Measurements from ENCODE around the gene GJA8. TPM values are rescaled to one million over a fixed set of nuclear protein-coding genes. Genes with fewer than 3 reads are reported as not detected.
A peak's percentile ranks its signal among the peaks of the same experiment; 100 is the strongest.
"Not testable (repeated sequence)": the region's sequence is repeated elsewhere in the genome, so short reads cannot be mapped to it uniquely, and the experiment has no call there.

The GJA8 gene
- total RNA-seq, result not detected

- no peak for DNase-seq
These were observed at the start of gene GJA8 for GRCh38 chr1:147902253-147902845. TSS of gene GJA8 (plus strand) at chr1:147902795. CDS start at chr1:147907956, 5,161 bp downstream.

DNA sequence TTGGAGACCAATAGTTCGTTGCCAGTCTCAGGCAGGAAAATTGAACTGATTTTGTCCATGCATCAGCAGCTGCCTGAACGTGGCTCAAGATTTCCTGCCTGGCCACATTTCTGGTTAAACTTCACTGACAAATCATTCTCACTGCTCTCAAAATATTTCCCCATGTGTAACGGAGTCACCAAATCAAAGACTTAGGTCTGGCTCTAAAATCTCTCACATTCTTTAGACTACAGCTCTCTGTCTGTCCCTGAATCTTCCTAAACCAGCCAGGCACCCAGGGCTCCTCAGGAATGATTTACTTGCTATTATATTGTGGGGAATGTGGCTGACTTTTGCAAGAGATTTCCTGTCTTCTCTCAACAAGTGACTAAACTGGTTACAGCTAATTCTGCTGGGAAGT lies 49.2 kb upstream of the GJA8 start:
- DNase-seq, result no peak

- DNase-seq, result not testable (repeated sequence)
These were observed 47.6 kb upstream of the GJA8 start for GRCh38 chr1:147854989-147855388.

DNA sequence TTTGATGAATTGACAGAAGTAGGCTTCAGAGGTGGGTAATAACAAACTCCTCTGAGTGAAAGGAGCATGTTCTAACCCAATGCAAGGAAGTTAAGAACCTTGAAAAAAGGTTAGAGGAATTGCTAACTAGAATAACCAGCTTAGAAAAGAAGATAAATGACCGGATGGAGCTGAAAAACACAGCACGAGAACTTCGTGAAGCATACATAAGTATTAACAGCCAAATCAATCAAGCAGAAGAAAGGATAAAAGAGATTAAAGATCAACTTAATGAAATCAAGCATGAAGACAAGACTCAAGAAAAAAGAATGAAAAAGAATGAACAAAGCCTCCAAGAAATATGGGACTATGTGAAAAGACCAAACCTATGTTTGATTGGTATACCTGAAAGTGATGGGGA lies 46.6 kb upstream of the GJA8 start:
- not testable (repeated sequence) for DNase-seq

DNA sequence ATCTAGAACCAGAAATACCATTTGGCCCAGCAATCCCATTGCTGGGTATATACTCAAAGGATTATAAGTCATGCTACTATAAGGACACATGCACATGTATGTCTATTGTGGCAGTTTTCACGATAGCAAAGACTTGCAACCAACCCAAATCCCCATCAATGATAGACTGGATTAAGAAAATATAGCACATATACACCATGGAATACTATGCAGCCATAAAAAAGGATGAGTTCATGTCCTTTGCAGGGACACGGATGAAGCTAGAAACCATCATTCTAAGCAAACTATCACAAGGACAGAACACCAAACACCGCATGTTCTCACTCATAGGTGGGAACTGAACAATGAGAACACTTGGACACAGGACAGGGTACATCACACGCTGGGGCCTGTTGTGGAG lies 35.4 kb upstream of the GJA8 start:
- DNase-seq, result not testable (repeated sequence)

GRCh38 chr1:147878022-147878421 lies 24.6 kb upstream of the GJA8 start:
- no peak for DNase-seq

- no peak for DNase-seq
These were observed 22.7 kb upstream of the GJA8 start for GRCh38 chr1:147879911-147880310.

DNA sequence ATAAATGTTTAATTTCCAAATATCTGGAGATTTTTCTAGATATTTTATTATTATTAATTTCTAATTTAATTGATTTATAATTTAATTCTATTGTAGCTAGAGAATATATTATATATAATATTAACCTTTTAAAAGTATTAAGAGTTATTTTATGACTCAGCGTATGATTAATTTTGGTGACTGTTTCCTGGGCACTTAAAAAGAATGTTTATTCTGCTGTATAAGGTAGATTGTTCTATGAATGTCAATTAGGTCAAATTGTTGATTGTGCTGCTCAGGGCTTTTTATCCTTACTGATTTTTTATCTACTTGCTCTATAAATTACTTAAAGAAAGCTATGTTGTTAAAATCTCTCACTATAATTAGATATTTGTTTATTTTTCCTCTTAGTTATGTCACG lies 20.1 kb upstream of the GJA8 start:
- DNase-seq, result no peak

DNA sequence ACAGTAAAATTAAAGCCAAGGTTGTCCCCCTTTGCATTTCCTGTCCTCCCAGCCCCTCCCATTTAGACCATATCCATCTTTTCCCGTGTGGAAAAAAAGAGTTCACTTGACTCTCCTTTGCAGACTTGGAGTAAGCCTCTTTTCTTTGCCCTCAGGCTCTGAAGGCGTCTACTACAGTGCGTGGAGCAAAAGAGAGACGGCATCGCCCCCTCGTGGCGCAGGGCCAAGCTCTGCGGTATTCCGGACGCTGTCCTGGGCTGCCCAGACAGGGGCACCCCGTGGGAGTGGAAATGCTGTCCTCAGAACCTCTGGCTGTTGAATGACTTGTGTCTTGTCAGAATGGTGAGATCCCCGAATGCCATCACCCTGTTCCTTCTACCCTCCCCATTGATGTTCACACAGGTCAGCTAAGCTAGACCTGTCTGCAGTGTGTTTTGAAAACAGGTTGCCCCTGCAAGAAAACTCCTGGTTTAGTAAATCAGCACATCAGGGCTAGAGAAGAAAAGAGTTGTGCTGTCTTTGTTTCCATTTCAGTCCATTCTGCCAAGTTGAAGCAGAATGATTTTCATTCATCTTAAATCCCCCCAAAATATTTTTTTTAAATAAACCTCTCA lies 12.3 kb upstream of the GJA8 start:
- no peak for DNase-seq

GRCh38 chr1:147891088-147891487 lies 11.5 kb upstream of the GJA8 start:
- DNase-seq, result peak; percentile 18

- no peak for DNase-seq
These were observed 10.4 kb upstream of the GJA8 start for GRCh38 chr1:147892216-147892615.

DNA sequence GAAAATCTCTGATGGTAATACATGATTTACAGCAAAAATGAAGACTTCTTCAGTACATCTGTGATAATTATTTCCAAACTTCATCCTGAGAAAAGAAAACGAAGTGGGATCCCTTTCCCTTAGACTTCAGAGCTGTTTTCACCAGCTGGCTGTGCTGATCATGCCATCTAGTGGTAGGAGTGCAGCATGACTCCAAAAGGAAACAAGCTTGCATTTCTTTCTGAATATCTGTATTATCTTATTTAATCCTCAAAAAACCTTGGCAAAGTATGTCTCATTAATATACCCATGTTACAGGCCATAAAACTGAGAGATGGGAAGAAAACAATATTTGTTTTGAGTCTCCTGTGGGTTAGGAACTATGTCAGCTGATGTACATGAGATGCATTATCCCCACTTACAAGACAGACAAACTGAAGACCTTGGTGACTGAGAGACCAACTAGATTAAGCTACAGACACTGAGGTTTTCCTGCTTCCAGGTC lies 9.8 kb upstream of the GJA8 start:
- DNase-seq, result peak; percentile 4

GRCh38 chr1:147895123-147895522 lies 7.5 kb upstream of the GJA8 start:
- no peak for DNase-seq

DNA sequence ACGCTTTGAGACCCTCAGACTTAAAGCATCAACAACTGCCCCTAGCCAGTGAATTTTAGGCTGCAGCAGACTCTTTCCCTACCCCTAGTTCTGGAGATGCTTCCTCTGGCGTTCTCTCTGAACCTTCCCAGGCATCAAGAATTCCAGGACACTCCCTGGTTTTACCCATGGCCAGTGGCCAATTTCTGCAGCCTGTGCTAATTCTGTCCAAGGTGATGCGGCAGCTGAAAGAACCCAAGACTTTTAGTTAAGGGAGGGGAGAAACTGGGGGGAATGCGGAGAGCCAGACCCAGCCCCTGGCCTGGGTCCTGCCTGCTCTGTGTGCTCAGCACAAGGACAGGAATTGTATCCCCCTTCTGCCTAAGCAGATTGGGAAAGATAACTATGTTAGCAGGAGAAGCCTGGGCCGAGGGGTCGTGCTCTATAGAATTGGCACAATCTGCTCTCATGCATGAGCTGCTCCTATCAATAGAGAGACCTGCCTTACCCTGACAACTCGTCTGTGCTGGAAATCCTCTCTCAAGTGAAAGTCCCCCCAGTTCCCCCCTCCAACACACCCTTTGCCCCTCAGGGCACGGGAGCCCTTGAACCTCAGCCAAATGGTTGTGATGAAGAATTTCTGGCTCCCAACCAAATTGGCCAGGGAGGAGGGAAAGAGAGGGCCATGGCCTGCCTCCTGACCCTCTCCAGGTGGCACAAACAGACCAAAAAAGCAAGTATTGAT lies 5.4 kb upstream of the GJA8 start:
- DNase-seq, result no peak

DNA sequence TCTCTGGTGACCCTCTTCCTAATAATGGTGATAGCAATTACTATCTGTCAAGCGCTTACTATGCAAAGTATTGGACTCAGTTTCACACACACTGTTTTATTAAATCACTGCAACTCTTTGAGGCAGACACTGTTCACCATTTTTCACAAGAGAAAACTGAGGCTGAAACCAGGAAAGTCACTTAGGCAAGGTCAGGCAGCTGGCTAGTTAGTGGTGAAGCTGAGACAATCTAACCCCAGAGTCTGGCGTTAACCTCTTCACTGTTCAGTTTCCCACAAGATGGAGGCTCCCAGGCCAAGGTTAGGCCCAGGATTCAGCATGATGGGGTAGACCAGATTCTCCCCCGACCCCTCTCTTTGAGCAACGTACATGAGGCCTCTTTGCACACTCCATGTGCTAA lies 4.8 kb upstream of the GJA8 start:
- DNase-seq, result no peak

DNA sequence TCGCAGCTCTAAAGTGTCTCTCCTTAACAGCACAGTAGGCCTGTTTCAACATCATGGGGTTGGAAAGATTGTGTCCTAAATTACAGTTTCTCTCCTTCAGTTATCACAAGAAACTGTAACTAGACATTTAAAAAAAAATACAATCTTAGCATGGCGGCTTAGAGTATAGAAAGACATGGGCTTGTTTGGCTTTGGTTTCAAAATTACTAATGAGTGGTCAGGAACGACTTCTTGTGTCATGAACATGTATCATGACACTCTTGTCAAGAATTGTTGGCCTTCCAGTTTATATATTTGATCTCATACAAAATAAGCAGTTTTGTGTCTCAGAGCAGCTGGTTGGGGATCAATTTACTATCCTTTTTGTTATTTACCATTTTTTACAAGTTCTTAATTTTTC lies 2.1 kb downstream of the GJA8 start:
- no peak for DNase-seq

DNA sequence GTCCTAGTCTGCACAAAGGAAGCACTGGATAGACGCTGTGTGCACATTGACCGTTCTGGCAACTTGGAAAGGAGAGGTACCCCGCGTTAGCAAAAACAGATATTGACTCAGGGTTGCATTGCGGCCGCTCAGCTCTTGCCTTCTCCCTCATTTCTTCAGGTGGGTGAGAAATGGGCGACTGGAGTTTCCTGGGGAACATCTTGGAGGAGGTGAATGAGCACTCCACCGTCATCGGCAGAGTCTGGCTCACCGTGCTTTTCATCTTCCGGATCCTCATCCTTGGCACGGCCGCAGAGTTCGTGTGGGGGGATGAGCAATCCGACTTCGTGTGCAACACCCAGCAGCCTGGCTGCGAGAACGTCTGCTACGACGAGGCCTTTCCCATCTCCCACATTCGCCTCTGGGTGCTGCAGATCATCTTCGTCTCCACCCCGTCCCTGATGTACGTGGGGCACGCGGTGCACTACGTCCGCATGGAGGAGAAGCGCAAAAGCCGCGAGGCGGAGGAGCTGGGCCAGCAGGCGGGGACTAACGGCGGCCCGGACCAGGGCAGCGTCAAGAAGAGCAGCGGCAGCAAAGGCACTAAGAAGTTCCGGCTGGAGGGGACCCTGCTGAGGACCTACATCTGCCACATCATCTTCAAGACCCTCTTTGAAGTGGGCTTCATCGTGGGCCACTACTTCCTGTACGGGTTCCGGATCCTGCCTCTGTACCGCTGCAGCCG lies 5.4 kb downstream of the GJA8 start:
- no peak for DNase-seq

- DNase-seq, result no peak
These were observed 10.0 kb downstream of the GJA8 start for GRCh38 chr1:147912553-147912952.

DNA sequence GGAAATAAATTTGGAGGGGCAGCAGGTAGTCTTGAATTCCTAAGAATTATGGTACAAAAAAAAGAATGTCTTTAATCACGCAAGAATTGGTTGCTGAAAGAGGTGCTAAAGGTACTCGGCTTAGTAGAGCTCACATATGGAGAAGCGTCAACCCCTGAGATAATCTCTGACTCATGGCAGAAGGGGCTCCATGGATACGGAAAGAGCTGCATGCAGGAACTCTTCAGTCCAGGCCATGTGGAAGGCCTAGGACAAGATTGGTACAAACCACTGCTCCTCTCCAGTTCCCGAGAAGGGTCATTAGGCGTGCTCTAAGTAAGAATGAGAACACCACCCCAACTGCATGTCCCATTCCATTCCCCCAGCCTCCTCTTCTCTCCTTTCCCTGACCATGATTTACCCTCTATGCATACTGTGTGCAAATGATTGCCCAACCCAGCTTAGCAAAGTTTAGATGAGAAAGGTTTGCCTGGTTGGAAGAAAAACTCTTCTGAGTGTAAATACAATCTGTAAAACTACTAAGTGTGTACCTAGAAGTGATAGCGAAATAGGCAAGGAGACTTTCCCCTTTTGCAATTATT lies 10.9 kb downstream of the GJA8 start:
- no peak for DNase-seq

DNA sequence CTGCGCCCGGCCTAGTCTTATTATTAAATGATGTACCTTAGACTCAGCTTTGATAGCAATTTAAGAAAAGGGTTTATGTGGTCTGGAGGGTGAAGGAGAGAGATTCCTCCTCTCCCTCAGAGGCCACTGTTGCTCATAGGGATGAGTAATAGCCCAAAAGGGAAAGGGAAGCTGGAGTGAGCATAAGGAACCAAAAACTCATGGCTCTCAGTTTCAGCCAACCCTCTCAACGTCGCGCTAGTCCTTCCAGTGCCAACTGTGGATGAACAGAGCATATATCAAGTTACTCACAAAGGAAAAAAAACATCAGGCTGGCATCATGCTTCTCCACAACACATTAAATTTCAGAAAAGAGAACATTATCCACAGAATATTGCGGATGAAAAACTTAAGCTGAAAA lies 17.3 kb downstream of the GJA8 start:
- DNase-seq, result no peak

GRCh38 chr1:147924813-147925212 lies 22.2 kb downstream of the GJA8 start:
- DNase-seq, result no peak

GRCh38 chr1:147927215-147927614 lies 24.6 kb downstream of the GJA8 start:
- DNase-seq, result not testable (repeated sequence)

- not testable (repeated sequence) for DNase-seq
These were observed 25.1 kb downstream of the GJA8 start for GRCh38 chr1:147927689-147928088.
